ENCODE results near the gene OTOR. TPM values are rescaled to one million over a fixed set of nuclear protein-coding genes. Genes with fewer than 3 reads are reported as not detected.
A peak's percentile ranks its signal among the peaks of the same experiment; 100 is the strongest.

The OTOR gene
- total RNA-seq, 1 experiment from 2014 or later = not detected

GRCh38 chr20:16729565-16730460 lies 18.3 kb upstream of the OTOR start, which contains the start of gene SNRPB2:
SNRPB2 (plus strand) TSS chr20:16730026; CDS start chr20:16731703, 1,677 bp downstream.
- Histone ChIP-seq H3K27me3 (replicated peaks; ENCODE audit: control insufficient read depth, insufficient read depth, low read length) (no peaks in the 10 kb centered on the region), H3K36me3 (ENCODE audit: control insufficient read depth, insufficient read depth, low read length) (peaks cover 3% of the 10 kb centered on the region; the same call in 1 of the 2 replicates), H3K4me1 (peaks cover 4% of the 10 kb centered on the region; the same call in 1 of the 2 replicates), H3K4me3 (ENCODE audit: low read depth, low read length) (peak within 1 kb of the TSS; percentile 94), H3K9me3 (peaks cover 8% of the 10 kb centered on the region)
- intact Hi-C loops (cut with micrococcal nuclease; ENCODE audit: unreplicated experiment) = no loop called here
- Mint-ChIP-seq H3K27me3 (ENCODE audit: insufficient read depth, unreplicated experiment) (peaks cover 4% of the 10 kb centered on the region), H3K27ac (ENCODE audit: unreplicated experiment) (peak within 1 kb of the TSS; percentile 99), H3K4me1 (ENCODE audit: low read depth, unreplicated experiment) (peaks cover 5% of the 10 kb centered on the region), H3K4me3 (ENCODE audit: unreplicated experiment) (peak within 1 kb of the TSS; percentile 96), H3K36me3 (ENCODE audit: insufficient read depth, unreplicated experiment) (peaks cover 21% of the 10 kb centered on the region), H3K9me3 (ENCODE audit: unreplicated experiment) (peaks cover 9% of the 10 kb centered on the region)
- POLR2A ChIA-PET = no interaction called here
- BruUV-seq (replicated peaks) = TSS peak; percentile 70
- peak; percentile 94 to 96 for DNase-seq
- no peak for TF ChIP-seq CTCF (IDR thresholded peaks at IDR 0.05; ENCODE audit: insufficient read depth in 1 of 2, low read depth in 1 of 2, low read length in 1 of 2, severe bottlenecking in 1 of 2, unreplicated experiment in 1 of 2)
- CTCF ChIA-PET = interaction anchor here (1.0 kb wide), 1 partner anchor 74 kb away, joined by 3 read pairs; no protein-coding TSS in a partner anchor

GRCh38 chr20:16732506-16733152 lies 15.5 kb upstream of the OTOR start:
- BruUV-seq (replicated peaks) = no TSS peak
- TF ChIP-seq CTCF (IDR thresholded peaks at IDR 0.05; ENCODE audit: insufficient read depth in 1 of 2, low read depth in 1 of 2, low read length in 1 of 2, severe bottlenecking in 1 of 2, unreplicated experiment in 1 of 2) = no peak
- Histone ChIP-seq H3K4me3 (ENCODE audit: low read depth, low read length) (no peak overlapping the region), H3K9me3 (peaks cover 8% of the 10 kb centered on the region), H3K27me3 (replicated peaks; ENCODE audit: control insufficient read depth, insufficient read depth, low read length) (no peaks in the 10 kb centered on the region), H3K36me3 (ENCODE audit: control insufficient read depth, insufficient read depth, low read length) (peaks cover 3% of the 10 kb centered on the region), H3K4me1 (peaks cover 4% of the 10 kb centered on the region; the same call in 1 of the 2 replicates)
- intact Hi-C loops (cut with micrococcal nuclease; ENCODE audit: unreplicated experiment) = no loop called here
- no peak overlapping the region for H3K27ac Mint-ChIP-seq (ENCODE audit: unreplicated experiment)
- CTCF ChIA-PET = no interaction called here
- DNase-seq = no peak
- peaks cover 48% of the 10 kb centered on the region for H3K36me3 Mint-ChIP-seq (ENCODE audit: insufficient read depth, unreplicated experiment)
- H3K4me1 Mint-ChIP-seq (ENCODE audit: low read depth, unreplicated experiment) = peaks cover 5% of the 10 kb centered on the region
- POLR2A ChIA-PET = no interaction called here
- no peaks in the 10 kb centered on the region for H3K27me3 Mint-ChIP-seq (ENCODE audit: insufficient read depth, unreplicated experiment)
- H3K9me3 Mint-ChIP-seq (ENCODE audit: unreplicated experiment) = peaks cover 9% of the 10 kb centered on the region
- H3K4me3 Mint-ChIP-seq (ENCODE audit: unreplicated experiment) = no peak overlapping the region

- no peak overlapping the region for H3K4me3 ChIP-seq (ENCODE audit: low read depth, low read length)
- H3K9me3 Mint-ChIP-seq (ENCODE audit: unreplicated experiment) = no peaks in the 10 kb centered on the region
- no peaks in the 10 kb centered on the region for H3K4me1 Mint-ChIP-seq (ENCODE audit: low read depth, unreplicated experiment)
- no peaks in the 10 kb centered on the region for H3K9me3 ChIP-seq
- H3K27me3 ChIP-seq (replicated peaks; ENCODE audit: control insufficient read depth, insufficient read depth, low read length) = no peaks in the 10 kb centered on the region
- CTCF ChIA-PET = no interaction called here
- H3K36me3 Mint-ChIP-seq (ENCODE audit: insufficient read depth, unreplicated experiment) = peaks cover 67% of the 10 kb centered on the region
- no peaks in the 10 kb centered on the region for H3K27me3 Mint-ChIP-seq (ENCODE audit: insufficient read depth, unreplicated experiment)
- POLR2A ChIA-PET = no interaction called here
- TF ChIP-seq CTCF (IDR thresholded peaks at IDR 0.05; ENCODE audit: insufficient read depth in 1 of 2, low read depth in 1 of 2, low read length in 1 of 2, severe bottlenecking in 1 of 2, unreplicated experiment in 1 of 2) = no peak
- H3K27ac Mint-ChIP-seq (ENCODE audit: unreplicated experiment) = no peak overlapping the region
- peaks cover 8% of the 10 kb centered on the region for H3K4me1 ChIP-seq
- intact Hi-C loops (cut with micrococcal nuclease; ENCODE audit: unreplicated experiment) = no loop called here
- no peak for DNase-seq
- no TSS peak for BruUV-seq (replicated peaks)
- H3K4me3 Mint-ChIP-seq (ENCODE audit: unreplicated experiment) = no peak overlapping the region
- no peaks in the 10 kb centered on the region; the same call in 1 of the 2 replicates for H3K36me3 ChIP-seq (ENCODE audit: control insufficient read depth, insufficient read depth, low read length)
Measured at GRCh38 chr20:16740365-16741072, 7.6 kb upstream of the OTOR start.

All from Caco-2 (cell line).